A549 (cell line): ENCODE measurements around the gene PPIP5K1.
"Not testable (repeated sequence)": the region's sequence is repeated elsewhere in the genome, so short reads cannot be mapped to it uniquely, and the experiment has no call there.

Experiments used
- EP300 ChIP-seq, 2 experiments: fragments of >200 bp; sonication (Bioruptor Twin); formaldehyde crosslinking; IDR thresholded peaks; 2 replicates in 1 of 2; 3 replicates in 1 of 2; pipeline ENCODE4 v1.6.1; 2016 to 2017
- JUN ChIP-seq, 2 experiments: fragments of >200 bp; sonication (Bioruptor Twin); formaldehyde crosslinking; IDR thresholded peaks; 2 replicates in 1 of 2; 3 replicates in 1 of 2; pipeline ENCODE4 v1.6.1; 2016 to 2017
- JUNB ChIP-seq: fragments of >200 bp; sonication (Bioruptor Twin); formaldehyde crosslinking; IDR thresholded peaks from 2 replicates; pipeline ENCODE4 v1.6.1; 2016
- MAZ ChIP-seq: fragments of 150-350 bp; IDR thresholded peaks from 2 replicates; pipeline ENCODE4 v1.6.1; 2014; ENCODE audit warnings: antibody characterized with exemption, low read depth, low read length, borderline replicate concordance
- MYC ChIP-seq: IDR thresholded peaks from 2 replicates; pipeline ENCODE4 v1.6.1; 2012; ENCODE audit warnings: mild to moderate bottlenecking, inconsistent platforms, low read length, improper control_type of control experiment, borderline replicate concordance
- NFE2L2 ChIP-seq: fragments of 150-350 bp; conservative IDR thresholded peaks from 2 replicates; pipeline ENCODE4 v1.6.1; 2014; ENCODE audit warnings: low read length
- NPAS2 ChIP-seq: fragments of 250-450 bp; sonication (Bioruptor Pico); IDR thresholded peaks from 2 replicates; pipeline ENCODE4 v1.8.0; 2022; ENCODE audit warnings: mild to moderate bottlenecking, moderate library complexity, borderline replicate concordance
- PHF8 ChIP-seq: fragments of 200-600 bp; sonication (generic); IDR thresholded peaks from 2 replicates; pipeline ENCODE4 v1.6.1; 2016; ENCODE audit warnings: low read depth, mild to moderate bottlenecking, antibody characterized with exemption, moderate library complexity, borderline replicate concordance
- POLR2A ChIP-seq: IDR thresholded peaks from 2 replicates; pipeline ENCODE4 v1.6.1; 2012; ENCODE audit warnings: mild to moderate bottlenecking, low read length
- SMC3 ChIP-seq: fragments of >200 bp; sonication (Bioruptor Twin); formaldehyde crosslinking; IDR thresholded peaks from 3 replicates; pipeline ENCODE4 v1.6.1; 2018; ENCODE audit warnings: inconsistent platforms
- TF ChIP-seq, protein P1 (sequence below): fragments of >200 bp; sonication (Bioruptor Twin); formaldehyde crosslinking; IDR thresholded peaks from 3 replicates; pipeline ENCODE4 v1.5.1; 2016
- TF ChIP-seq, protein P2 (sequence below): fragments of 450-650 bp; IDR thresholded peaks from 2 replicates; pipeline ENCODE4 v1.6.1; 2014; ENCODE audit warnings: antibody characterized with exemption

GRCh38 chr15:43626937-43627336 lies 36.9 kb upstream of the PPIP5K1 start:
- not testable (repeated sequence) for TF ChIP-seq PHF8; POLR2A; MAZ; SMC3; NPAS2 (CRISPR knock-in tag); MYC; JUNB; NFE2L2; JUN (IDR thresholded peaks at IDR 0.05); EP300 (IDR thresholded peaks at IDR 0.05)
- TF ChIP-seq, protein P1, sequence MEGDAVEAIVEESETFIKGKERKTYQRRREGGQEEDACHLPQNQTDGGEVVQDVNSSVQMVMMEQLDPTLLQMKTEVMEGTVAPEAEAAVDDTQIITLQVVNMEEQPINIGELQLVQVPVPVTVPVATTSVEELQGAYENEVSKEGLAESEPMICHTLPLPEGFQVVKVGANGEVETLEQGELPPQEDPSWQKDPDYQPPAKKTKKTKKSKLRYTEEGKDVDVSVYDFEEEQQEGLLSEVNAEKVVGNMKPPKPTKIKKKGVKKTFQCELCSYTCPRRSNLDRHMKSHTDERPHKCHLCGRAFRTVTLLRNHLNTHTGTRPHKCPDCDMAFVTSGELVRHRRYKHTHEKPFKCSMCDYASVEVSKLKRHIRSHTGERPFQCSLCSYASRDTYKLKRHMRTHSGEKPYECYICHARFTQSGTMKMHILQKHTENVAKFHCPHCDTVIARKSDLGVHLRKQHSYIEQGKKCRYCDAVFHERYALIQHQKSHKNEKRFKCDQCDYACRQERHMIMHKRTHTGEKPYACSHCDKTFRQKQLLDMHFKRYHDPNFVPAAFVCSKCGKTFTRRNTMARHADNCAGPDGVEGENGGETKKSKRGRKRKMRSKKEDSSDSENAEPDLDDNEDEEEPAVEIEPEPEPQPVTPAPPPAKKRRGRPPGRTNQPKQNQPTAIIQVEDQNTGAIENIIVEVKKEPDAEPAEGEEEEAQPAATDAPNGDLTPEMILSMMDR = not testable (repeated sequence)
- TF ChIP-seq, protein P2, sequence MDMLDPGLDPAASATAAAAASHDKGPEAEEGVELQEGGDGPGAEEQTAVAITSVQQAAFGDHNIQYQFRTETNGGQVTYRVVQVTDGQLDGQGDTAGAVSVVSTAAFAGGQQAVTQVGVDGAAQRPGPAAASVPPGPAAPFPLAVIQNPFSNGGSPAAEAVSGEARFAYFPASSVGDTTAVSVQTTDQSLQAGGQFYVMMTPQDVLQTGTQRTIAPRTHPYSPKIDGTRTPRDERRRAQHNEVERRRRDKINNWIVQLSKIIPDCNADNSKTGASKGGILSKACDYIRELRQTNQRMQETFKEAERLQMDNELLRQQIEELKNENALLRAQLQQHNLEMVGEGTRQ = not testable (repeated sequence)
